ENCODE data around the gene DPH5.

Gene DPH5

DNA sequence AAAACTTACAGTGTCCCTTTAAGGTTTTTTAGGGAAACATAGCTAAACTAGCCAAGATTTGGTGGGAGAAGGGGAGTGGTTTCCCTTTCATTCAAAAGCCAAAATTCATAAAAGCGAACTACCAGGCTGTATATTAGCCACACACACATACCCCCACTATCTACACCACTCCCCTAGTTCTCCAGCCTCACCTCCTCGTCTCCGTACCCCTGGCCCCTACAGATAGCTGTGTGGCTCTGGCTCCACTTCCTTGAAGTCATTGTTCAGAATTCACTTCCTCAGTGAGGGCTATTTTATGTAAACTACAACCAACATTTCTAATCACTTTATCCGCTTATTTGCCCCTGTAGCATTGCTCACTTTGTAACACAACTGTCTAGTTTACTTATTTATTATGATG, 5.3 kb upstream of the DPH5 start:
- DNase-seq: no peak

GRCh38 chr1:101029184-101029583, 3.6 kb upstream of the DPH5 start:
- DNase-seq: no peak

GRCh38 chr1:101028466-101028865, 2.9 kb upstream of the DPH5 start:
- DNase-seq: no peak

GRCh38 chr1:101027194-101027772, 1.7 kb upstream of the DPH5 start:
- DNase-seq: no peak

DNA sequence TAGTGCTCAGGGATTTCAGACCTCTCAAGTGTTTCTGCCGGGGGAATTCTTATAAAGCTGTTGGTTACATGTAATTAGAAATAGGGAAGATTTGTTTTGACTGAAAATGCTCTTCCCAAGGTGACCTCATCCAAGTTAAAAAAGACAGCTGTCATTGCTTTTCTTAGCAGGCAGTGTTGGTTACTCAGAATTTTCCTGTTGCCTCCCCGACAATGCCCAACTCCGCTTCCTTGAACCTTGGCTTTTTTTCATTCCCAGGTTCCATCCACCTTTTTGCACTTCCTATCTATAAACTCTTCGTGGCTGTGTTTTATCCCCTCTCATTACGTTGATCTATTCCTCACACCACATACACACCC, 825 bp upstream of the DPH5 start:
- no peak for DNase-seq

GRCh38 chr1:101025283-101025656, 314 bp downstream of the DPH5 start:
- DNase-seq: peak; percentile 58

DNA sequence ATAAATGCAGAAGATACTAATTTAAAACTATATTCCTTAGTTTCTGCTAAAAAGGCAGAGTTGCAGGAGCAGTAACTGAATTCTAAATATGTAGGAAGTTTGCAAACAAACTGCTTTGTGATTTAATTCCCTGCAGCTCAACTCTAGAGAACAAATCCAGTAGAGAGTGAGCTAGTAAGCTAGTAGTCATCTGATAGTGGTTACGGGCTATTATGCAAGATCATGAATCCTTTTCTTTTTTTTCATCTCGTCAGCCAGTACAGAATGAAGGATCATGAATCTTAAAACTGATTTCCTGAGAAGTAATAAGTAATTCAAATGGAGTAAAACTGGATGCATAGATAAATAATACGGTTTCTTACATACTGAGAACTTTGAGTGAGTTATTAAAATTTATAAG, 3.3 kb downstream of the DPH5 start:
- no peak for DNase-seq

DNA sequence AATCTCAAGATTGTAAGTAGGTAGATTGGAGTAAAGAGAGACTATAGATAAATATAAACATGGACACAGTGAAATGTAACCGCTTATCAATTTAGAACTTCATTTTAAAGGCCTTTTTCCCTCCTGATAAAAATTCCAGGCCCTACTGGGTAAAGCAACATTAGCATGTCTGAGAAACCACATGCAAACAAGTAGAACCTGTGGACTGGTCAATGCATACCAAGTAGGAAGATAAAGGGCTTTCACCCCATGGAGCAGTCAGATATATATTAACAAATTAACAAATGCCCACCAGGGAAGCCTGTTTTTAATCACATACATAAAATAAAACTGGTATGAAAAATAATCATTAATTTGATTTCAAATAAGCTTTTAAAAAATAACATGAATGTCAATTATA, 8.1 kb downstream of the DPH5 start:
- no peak for DNase-seq

DNA sequence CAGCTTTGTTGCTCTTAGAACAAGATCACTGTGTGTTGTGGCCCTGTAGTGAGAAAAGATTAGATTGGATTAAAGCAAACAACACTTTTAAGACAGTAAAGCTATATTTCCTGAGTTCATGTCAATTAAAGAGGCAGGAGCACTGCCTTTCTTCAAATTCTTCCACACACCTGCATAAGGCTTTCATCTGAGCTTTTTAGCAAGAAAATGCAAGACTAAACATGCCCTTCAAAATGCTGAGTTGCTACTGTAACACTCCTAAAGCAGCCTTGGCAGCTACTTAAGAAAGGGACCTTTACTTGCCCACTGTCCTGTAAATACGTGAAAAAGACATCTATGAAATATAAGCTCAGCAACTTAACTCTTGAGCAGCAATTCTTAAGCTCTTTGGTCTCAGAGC, 11.8 kb downstream of the DPH5 start:
- DNase-seq: no peak

GRCh38 chr1:101008229-101008834, 17.3 kb downstream of the DPH5 start:
- no peak for DNase-seq

DNA sequence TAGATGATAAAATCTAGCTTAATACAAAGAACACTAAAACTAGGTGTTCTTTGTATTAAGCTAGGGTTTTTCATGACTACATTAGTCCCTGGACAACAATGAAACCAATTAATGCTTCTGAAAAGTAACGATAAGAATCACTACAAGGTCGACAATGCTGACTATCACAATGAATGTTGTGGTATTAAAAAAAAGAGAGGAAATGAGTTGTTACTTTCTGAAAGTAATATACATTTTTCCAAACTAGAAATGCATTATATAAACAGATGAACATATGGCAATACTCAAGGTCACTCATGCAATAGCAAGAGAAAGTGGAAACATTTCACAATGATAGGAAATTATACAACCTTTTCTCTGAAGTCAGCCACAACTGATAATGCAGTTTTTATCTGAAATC, 19.0 kb downstream of the DPH5 start:
- DNase-seq: no peak

DNA sequence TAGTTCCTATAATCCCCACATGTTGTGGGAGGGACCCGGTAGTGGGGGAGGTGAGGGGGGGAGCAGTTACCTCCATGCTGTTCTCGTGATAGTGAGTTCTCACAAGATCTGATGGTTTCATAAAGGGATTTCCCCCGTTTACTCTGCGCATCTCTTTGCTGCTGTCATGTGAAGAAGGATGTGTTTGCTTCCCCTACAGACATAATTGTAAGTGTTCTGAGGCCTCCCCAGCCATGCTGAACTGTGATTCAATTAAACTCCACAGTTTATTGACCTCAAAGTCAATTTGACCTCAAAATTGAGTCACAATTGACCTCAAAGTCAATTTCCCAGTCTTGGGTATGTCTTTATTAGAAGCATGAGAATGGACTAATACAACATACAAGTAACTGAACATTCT, 19.7 kb downstream of the DPH5 start:
- DNase-seq: no peak

DNA sequence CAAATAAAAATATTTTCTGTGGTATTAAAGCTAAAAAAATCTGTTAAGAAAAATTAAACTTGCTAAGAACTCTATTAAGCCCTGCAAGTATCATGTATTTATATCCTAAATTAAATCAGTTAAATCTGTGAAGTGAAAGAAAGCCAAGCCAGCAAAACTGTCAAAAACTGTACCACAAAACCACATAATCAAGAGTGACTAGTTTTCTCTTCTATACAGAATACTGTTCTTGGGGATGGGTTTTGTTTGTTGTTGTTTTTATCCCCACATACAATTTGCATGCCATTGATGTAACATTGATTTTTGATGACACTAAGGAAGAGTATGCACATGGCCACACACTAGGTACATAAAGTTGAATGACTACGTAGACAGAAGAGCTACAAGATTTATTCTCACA, 20.4 kb downstream of the DPH5 start:
- no peak for DNase-seq

- DNase-seq: no peak
These were observed 20.9 kb downstream of the DPH5 start for GRCh38 chr1:101004670-101005069.

DNA sequence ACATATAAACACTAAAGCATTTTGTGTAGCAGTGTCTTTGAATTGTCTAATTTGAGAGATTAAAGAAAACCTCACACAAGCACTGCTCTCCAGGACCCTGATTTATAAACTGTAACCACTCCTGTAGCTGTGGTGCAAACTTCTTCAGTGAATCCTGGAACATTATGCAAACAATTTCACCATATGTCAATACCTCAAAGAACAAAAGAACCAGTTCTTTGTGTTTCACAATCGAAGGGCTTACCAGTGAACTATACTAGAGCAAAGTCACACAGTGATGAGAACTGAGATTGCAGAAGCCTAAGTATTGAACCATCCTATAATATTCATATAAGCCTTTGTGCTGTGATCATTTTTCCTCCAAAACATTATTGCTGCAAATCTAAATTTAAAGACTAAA, 21.5 kb downstream of the DPH5 start:
- no peak for DNase-seq

GRCh38 chr1:101003012-101003650, 22.5 kb downstream of the DPH5 start:
- DNase-seq: no peak

DNA sequence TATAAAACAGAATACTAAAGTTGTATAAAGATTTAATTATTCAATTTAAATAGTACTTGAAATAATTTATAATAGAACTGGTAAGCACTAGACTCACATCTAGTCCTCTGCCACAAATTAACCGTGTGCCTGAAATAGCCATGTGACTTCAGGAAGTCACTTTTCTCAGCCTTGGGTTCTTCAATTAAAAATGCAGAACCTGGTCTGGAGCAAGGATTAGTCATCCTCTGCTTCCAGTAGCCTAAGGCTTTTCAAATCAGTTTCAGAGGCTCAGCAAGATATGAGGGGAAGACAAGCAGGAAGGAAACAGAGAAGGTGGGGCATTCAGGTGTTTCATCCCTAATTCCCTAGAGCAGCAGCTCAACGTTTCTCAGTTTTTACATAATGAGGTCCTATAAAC, 23.0 kb downstream of the DPH5 start:
- DNase-seq: no peak

DNA sequence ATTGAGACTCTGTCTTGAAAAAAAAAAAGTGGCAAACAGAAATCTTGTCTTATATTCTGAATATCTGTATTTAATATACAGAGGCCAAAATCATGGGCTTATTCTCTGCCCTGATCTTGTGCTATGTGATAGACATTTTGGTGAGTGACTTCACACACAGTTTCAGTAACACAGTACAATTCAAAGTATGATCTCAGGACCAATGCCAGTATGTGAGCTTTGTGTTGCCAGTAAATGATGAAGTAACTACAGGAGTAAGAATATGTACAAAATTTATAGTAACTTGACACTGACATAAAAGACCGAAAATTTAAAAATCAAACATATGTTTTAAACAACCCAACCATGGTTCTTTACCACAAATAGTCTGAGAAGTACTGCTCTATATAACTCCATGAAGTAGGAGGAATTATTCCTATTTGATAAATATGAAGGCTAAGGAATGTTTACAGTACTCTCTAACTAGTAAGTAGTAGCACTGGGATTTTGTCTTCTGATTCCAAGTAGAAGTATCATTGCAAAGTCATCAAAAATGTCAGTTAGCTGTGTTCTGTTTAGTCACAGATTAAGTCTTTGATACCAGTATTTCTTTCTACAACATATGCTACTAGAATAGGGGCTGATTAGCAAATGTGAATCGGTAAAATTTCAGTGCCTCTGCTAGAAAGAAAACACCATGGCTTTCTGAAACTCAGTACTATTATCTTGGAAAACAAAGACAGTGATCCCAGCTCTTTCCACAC, 25.3 kb downstream of the DPH5 start:
- no peak for DNase-seq

- DNase-seq: no peak
These were observed 27.2 kb downstream of the DPH5 start for GRCh38 chr1:100998426-100998825.

GRCh38 chr1:100995198-100995988, 30.2 kb downstream of the DPH5 start:
- DNase-seq: no peak

- no peak for DNase-seq
These were observed 36.1 kb downstream of the DPH5 start for GRCh38 chr1:100989306-100990077.

- DNase-seq: no peak
These were observed 37.5 kb downstream of the DPH5 start for GRCh38 chr1:100988121-100988520.

- no peak for DNase-seq
These were observed 42.8 kb downstream of the DPH5 start for GRCh38 chr1:100982793-100983192.
